K562 (cell line): Measurements from ENCODE around the gene WDPCP.

ENCODE experiments used
- CTBP1 ChIP-seq: fragments of 450-650 bp; IDR thresholded peaks from 2 replicates; pipeline ENCODE4 v1.6.1; 2016; ENCODE audit warnings: borderline replicate concordance
- JUND ChIP-seq, 2 experiments: IDR thresholded peaks; 2 replicates in 1 of 2; 3 replicates in 1 of 2; pipeline ENCODE4 v1.6.1; 2011; ENCODE audit warnings: borderline replicate concordance in 2 of 2, low read depth in 2 of 2, low read length in 2 of 2, improper control_type of control experiment in 1 of 2, missing biosample characterization in 1 of 2, missing genetic modification characterization in 1 of 2, missing genetic modification reagents in 1 of 2
- KDM1A ChIP-seq, 2 experiments: fragments of 450-650 bp; IDR thresholded peaks; 2 replicates each; pipeline ENCODE4 v1.6.1; 2016; ENCODE audit warnings: mild to moderate bottlenecking in 2 of 2
- POLR2A ChIP-seq: fragments of 450-650 bp; conservative IDR thresholded peaks from 2 replicates; pipeline ENCODE4 v1.6.1; 2016
- TEAD4 ChIP-seq, 2 experiments: sonication (generic) in 1 of 2; formaldehyde crosslinking in 1 of 2; IDR thresholded peaks; 2 replicates each; pipeline versions ENCODE4 v1.6.1 to v1.8.0; 2012 to 2022; ENCODE audit warnings: borderline replicate concordance in 1 of 2, inconsistent platforms in 1 of 2, low read length in 1 of 2, mild to moderate bottlenecking in 1 of 2, missing genetic modification reagents in 1 of 2
- ZBTB26 ChIP-seq: fragments of 450-650 bp; formaldehyde crosslinking; IDR thresholded peaks from 2 replicates; pipeline ENCODE4 v1.4.0; 2022; ENCODE audit warnings: missing genetic modification characterization

DNA sequence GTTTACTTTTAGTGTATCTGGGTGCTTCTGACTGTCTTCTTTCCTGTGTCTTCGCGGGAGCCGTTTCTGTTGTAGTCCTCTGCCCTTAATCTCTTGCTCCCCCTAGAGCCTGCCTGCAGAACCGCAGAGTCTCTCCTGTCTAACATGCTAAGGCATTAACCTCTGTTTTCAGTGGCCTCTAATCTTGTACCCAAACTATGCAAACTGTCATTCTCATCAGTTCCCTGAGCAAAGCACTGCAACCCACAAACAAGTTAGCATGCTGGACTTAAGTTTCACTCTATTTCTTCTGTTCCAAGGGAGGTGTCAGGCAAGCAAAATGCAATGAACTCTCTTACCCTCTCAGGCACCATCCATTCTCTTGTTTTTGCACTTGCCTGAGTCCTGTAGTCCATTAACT, 399.3 kb downstream of the WDPCP start:
- TF ChIP-seq POLR2A (no peak), ZBTB26 (CRISPR knock-in tag) (no peak), KDM1A (IDR thresholded peaks at IDR 0.05) (no peak), TEAD4 (IDR thresholded peaks at IDR 0.05; ENCODE audit: low read length) (no peak), TEAD4 (CRISPR knock-in tag; IDR thresholded peaks at IDR 0.05; ENCODE audit: borderline replicate concordance) (no peak), JUND (IDR thresholded peaks at IDR 0.05; ENCODE audit: borderline replicate concordance, low read depth, low read length) (no peak), JUND (tag; IDR thresholded peaks at IDR 0.05; ENCODE audit: borderline replicate concordance, low read depth, low read length) (no peak), CTBP1 (no peak)
